Hepatocyte (in vitro differentiated cells): ENCODE data around the gene LRRC14B.

Source experiments
- CTCF ChIP-seq: fragments of 200-600 bp; sonication (generic); IDR thresholded peaks from 2 replicates; pipeline ENCODE4 v1.5.1; 2016; ENCODE audit warnings: antibody characterized with exemption, mild to moderate bottlenecking; ENCODE audit not compliant: poor library complexity
- EZH2phosphoT487 ChIP-seq: fragments of 200-600 bp; sonication (generic); IDR thresholded peaks from one replicate; pipeline ENCODE4 v1.6.1; 2018; ENCODE audit warnings: antibody characterized with exemption, mild to moderate bottlenecking, low read depth, moderate library complexity; ENCODE audit not compliant: unreplicated experiment, severe bottlenecking

- TF ChIP-seq CTCF (no peak), EZH2phosphoT487 (no peak)
These were observed 32.4 kb upstream of the LRRC14B start for GRCh38 chr5:158807-159447.
